Spleen (tissue), 11 donors: ENCODE data around the gene METTL14. TPM values are rescaled to one million over a fixed set of nuclear protein-coding genes. Genes with fewer than 3 reads are reported as not detected.
A peak's percentile ranks its signal among the peaks of the same experiment; 100 is the strongest.

Experiments
- DNase-seq: peaks from one replicate; pipeline ENCODE4 v3.0.0-alpha.2; 2020
- H3K27ac ChIP-seq, 8 donors: fragments of 200-600 bp; sonication (generic) in 7 of 8; 1 replicate in 4 of 8; 2 replicates in 4 of 8; pipeline versions ENCODE4 v1.5.0 to v1.8.0; 2016 to 2021; ENCODE audit warnings: inconsistent platforms in 4 of 8, mild to moderate bottlenecking in 4 of 8, moderate library complexity in 1 of 8
- H3K27me3 ChIP-seq, 7 donors: fragments of 200-600 bp; sonication (generic) in 6 of 7; replicated peaks in 1 of 7; 1 replicate in 4 of 7; 2 replicates in 3 of 7; pipeline versions ENCODE4 v1.5.0 to v1.8.0; 2016 to 2021; ENCODE audit warnings: inconsistent platforms in 3 of 7, mild to moderate bottlenecking in 1 of 7
- H3K36me3 ChIP-seq, 6 donors: fragments of 200-600 bp; sonication (generic) in 5 of 6; 1 replicate in 4 of 6; 2 replicates in 2 of 6; pipeline versions ENCODE4 v1.5.0 to v1.8.0; 2016 to 2021; ENCODE audit warnings: inconsistent platforms in 2 of 6
- H3K4me1 ChIP-seq, 6 donors: fragments of 200-600 bp; sonication (generic) in 5 of 6; 1 replicate in 3 of 6; 2 replicates in 3 of 6; pipeline versions ENCODE4 v1.5.0 to v1.8.0; 2016 to 2021; ENCODE audit warnings: inconsistent platforms in 3 of 6
- H3K4me3 ChIP-seq, 8 donors: fragments of 200-600 bp; sonication (generic) in 7 of 8; 1 replicate in 4 of 8; 2 replicates in 4 of 8; pipeline versions ENCODE4 v1.5.0 to v1.8.0; 2016 to 2021; ENCODE audit warnings: inconsistent platforms in 4 of 8, mild to moderate bottlenecking in 4 of 8, moderate library complexity in 2 of 8
- H3K9me3 ChIP-seq, 8 donors: fragments of 200-600 bp; sonication (generic) in 7 of 8; 1 replicate in 4 of 8; 2 replicates in 4 of 8; pipeline versions ENCODE4 v1.5.0 to v1.8.0; 2016 to 2021; ENCODE audit warnings: inconsistent platforms in 4 of 8
- CTCF ChIP-seq, 11 experiments: fragments of 200-600 bp in 7 of 11; fragments of 450-650 bp in 4 of 11; sonication (generic) in 4 of 11; IDR thresholded peaks in 8 of 11; conservative IDR thresholded peaks in 3 of 11; 1 replicate in 7 of 11; 2 replicates in 4 of 11; pipeline versions ENCODE4 v1.4.0 to v1.8.0; 2016 to 2021; ENCODE audit warnings: antibody characterized with exemption in 11 of 11, inconsistent platforms in 4 of 11, mild to moderate bottlenecking in 1 of 11
- POLR2A ChIP-seq, 3 donors: fragments of 450-650 bp; IDR thresholded peaks; one replicate each; pipeline ENCODE4 v1.5.1; 2017; ENCODE audit warnings: antibody characterized with exemption in 3 of 3, mild to moderate bottlenecking in 1 of 3
- POLR2AphosphoS5 ChIP-seq, 3 donors: sonication (generic); formaldehyde crosslinking; IDR thresholded peaks; one replicate each; pipeline ENCODE4 v1.5.1; 2017; ENCODE audit warnings: antibody characterized with exemption in 3 of 3
- WGBS, 5 donors: extraction: QIAGEN DNeasy Blood & Tissue Kit in 3 of 5; methylation state at CpG; one replicate each; pipeline versions ENCODE4 v1.1.5 to v1.1.7; 2013 to 2018; 5-methylcytosine and 5-hydroxymethylcytosine counted together
- intact Hi-C: fragments of 100-400 bp; cut with DNase I; formaldehyde crosslinking; loops from one replicate; pipeline ENCODE4 v1.15.0; 2023; ENCODE audit warnings: low total_unique reads
- polyA plus RNA-seq, 3 donors: library from polyadenylated mRNA; stranded (reverse); fragments of 200-250 nt; gene quantifications; one replicate each; pipeline ENCODE4 v1.2.1, GENCODE V29; 2013
- total RNA-seq, 7 donors: library from RNA; depleted of rRNA in 3 of 7; stranded (reverse); fragments of >200 nt in 3 of 7; fragmentation: NEBNext Ultra II Directional in 4 of 7; extraction: Animal tissue kit (Norgen Biotek cat#: 25700) in 4 of 7; gene quantifications; one replicate each; pipeline versions ENCODE4 v1.1.0 to v1.2.1, GENCODE V29; 2016 to 2021
- donor health status: healthy with polysubstance abuse.
- donor health status: DM: no; HTN: no; CAD: no; lungs with moderate emphysema.
- donor health status: DM: no; HTN: no; CAD: no.
- donor health status: Bipolar disorder and iron deficiency.
- donor health status: healthy.
- donor health status: DM: no; HTN: no; CAD: no.
- donor health status: DM: yes; HTN: yes; CAD: no.

METTL14 gene
- total and polyA plus RNA-seq, 10 donors = 7.1 to 48.3 (median 35.2) TPM

GRCh38 chr4:118680808-118681207 is 4.4 kb upstream of the METTL14 start:
- TF ChIP-seq POLR2AphosphoS5 (IDR thresholded peaks at IDR 0.05) = no peak
- TF ChIP-seq POLR2A (IDR thresholded peaks at IDR 0.05) = no peak
- no peak for TF ChIP-seq CTCF (IDR thresholded peaks at IDR 0.05 in 8 of 11, conservative IDR thresholded peaks at IDR 0.05 in 3 of 11)
- no peak overlapping the region for H3K27ac ChIP-seq
- no peaks in the 10 kb centered on the region for H3K9me3 ChIP-seq
- no peaks in the 10 kb centered on the region for H3K36me3 ChIP-seq
- H3K4me3 ChIP-seq = no peak overlapping the region
- intact Hi-C loops = loop anchor here (5.0 kb wide), 1 partner anchor 404 kb away; no protein-coding TSS in a partner anchor
- peaks cover 0 to 9% (median 1%) of the 10 kb centered on the region in 6 donors for H3K4me1 ChIP-seq
- no peak for DNase-seq
- H3K27me3 ChIP-seq = no peaks in the 10 kb centered on the region
- WGBS, 5 donors = 41 to 81% (median 68%) methylated on average over 1 of the region's 1 CpG

GRCh38 chr4:118682928-118683327 is 2.3 kb upstream of the METTL14 start:
- intact Hi-C loops = loop anchor here (5.0 kb wide), 1 partner anchor 406 kb away; no protein-coding TSS in a partner anchor
- no peaks in the 10 kb centered on the region for H3K9me3 ChIP-seq
- DNase-seq = no peak

GRCh38 chr4:118683513-118683912 is 1.7 kb upstream of the METTL14 start:
- Histone ChIP-seq H3K36me3 (peaks cover 0 to 11% (median 8%) of the 10 kb centered on the region in 6 donors), H3K27ac (no peak overlapping the region), H3K9me3 (no peaks in the 10 kb centered on the region), H3K4me3 (no peak overlapping the region), H3K27me3 (no peaks in the 10 kb centered on the region), H3K4me1 (peaks cover 12 to 33% (median 22%) of the 10 kb centered on the region in 6 donors)
- 10 to 27% (median 17%) methylated on average over 2 of the region's 2 CpGs for WGBS, 5 donors
- no peak for TF ChIP-seq CTCF (IDR thresholded peaks at IDR 0.05 in 8 of 11, conservative IDR thresholded peaks at IDR 0.05 in 3 of 11)
- intact Hi-C loops = loop anchor here (5.0 kb wide), 1 partner anchor 406 kb away; no protein-coding TSS in a partner anchor
- no peak for DNase-seq

More at GRCh38 chr4:118682928-118683327, 2.3 kb upstream of the METTL14 start:
- TF ChIP-seq CTCF (IDR thresholded peaks at IDR 0.05 in 8 of 11, conservative IDR thresholded peaks at IDR 0.05 in 3 of 11) = peak in 5 of 11 experiments; percentile 16 to 48 (median 22)
- TF ChIP-seq POLR2A (IDR thresholded peaks at IDR 0.05) = no peak
- no peak overlapping the region for H3K27ac ChIP-seq
- H3K36me3 ChIP-seq = peaks cover 0 to 5% (median 2%) of the 10 kb centered on the region in 6 donors
- no peaks in the 10 kb centered on the region for H3K27me3 ChIP-seq
- peaks cover 12 to 30% (median 21%) of the 10 kb centered on the region in 6 donors for H3K4me1 ChIP-seq
- WGBS, 5 donors = 26 to 35% (median 31%) methylated on average over 1 of the region's 1 CpG
- no peak overlapping the region for H3K4me3 ChIP-seq

GRCh38 chr4:118703118-118703517 is 17.9 kb downstream of the METTL14 start:
- DNase-seq = no peak
- no peaks in the 10 kb centered on the region for H3K27me3 ChIP-seq
- H3K4me1 ChIP-seq = no peaks in the 10 kb centered on the region
- H3K9me3 ChIP-seq = no peaks in the 10 kb centered on the region
- intact Hi-C loops = no loop called here
- H3K36me3 ChIP-seq = peaks cover 0 to 100% (median 74%) of the 10 kb centered on the region in 6 donors
- TF ChIP-seq POLR2A (IDR thresholded peaks at IDR 0.05) (no peak), CTCF (IDR thresholded peaks at IDR 0.05 in 8 of 11, conservative IDR thresholded peaks at IDR 0.05 in 3 of 11) (no peak), POLR2AphosphoS5 (IDR thresholded peaks at IDR 0.05) (no peak)
- WGBS, 5 donors = 49 to 98% (median 94%) methylated on average over 2 of the region's 2 CpGs
- no peak overlapping the region for H3K4me3 ChIP-seq
- H3K27ac ChIP-seq = no peak overlapping the region
